KMS-11 (cell line): ENCODE data around the gene PIGBOS1.

Experiments used
- H2AFZ ChIP-seq: fragments of 200-600 bp; sonication (generic); 2 replicates; pipeline ENCODE4 v1.6.1; 2016; ENCODE audit warnings: antibody characterized with exemption, mixed run types, low read depth
- H3K27ac ChIP-seq: fragments of 200-600 bp; sonication (generic); 2 replicates; pipeline ENCODE4 v1.6.1; 2016; ENCODE audit warnings: mild to moderate bottlenecking, mixed run types
- H3K27me3 ChIP-seq: fragments of 200-600 bp; sonication (generic); 2 replicates; pipeline ENCODE4 v1.6.1; 2017; ENCODE audit warnings: mild to moderate bottlenecking, low read depth, mixed run types, moderate library complexity; ENCODE audit not compliant: insufficient read depth
- H3K36me3 ChIP-seq: fragments of 200-600 bp; sonication (generic); 2 replicates; pipeline ENCODE4 v1.6.1; 2017; ENCODE audit warnings: mild to moderate bottlenecking, mixed run types; ENCODE audit not compliant: insufficient read depth
- H3K4me1 ChIP-seq: fragments of 200-600 bp; sonication (generic); 2 replicates; pipeline ENCODE4 v1.6.1; 2016; ENCODE audit warnings: mild to moderate bottlenecking, low read depth, mixed run types; ENCODE audit not compliant: poor library complexity, severe bottlenecking
- H3K4me2 ChIP-seq: fragments of 200-600 bp; sonication (generic); 2 replicates; pipeline ENCODE4 v1.7.0; 2016; ENCODE audit warnings: mild to moderate bottlenecking, mixed run types
- H3K4me3 ChIP-seq: fragments of 200-600 bp; sonication (generic); IDR thresholded peaks from 2 replicates; pipeline ENCODE4 v1.6.1; 2017; ENCODE audit warnings: low read depth, low read length, mixed read lengths; ENCODE audit not compliant: insufficient read depth
- H3K79me2 ChIP-seq: fragments of 200-600 bp; sonication (generic); 2 replicates; pipeline ENCODE4 v1.6.1; 2016; ENCODE audit warnings: low read depth, mixed run types; ENCODE audit not compliant: insufficient read depth
- H3K9ac ChIP-seq: fragments of 200-600 bp; sonication (generic); 2 replicates; pipeline ENCODE4 v1.6.1; 2016; ENCODE audit warnings: mild to moderate bottlenecking, mixed run types
- H4K20me1 ChIP-seq: fragments of 200-600 bp; sonication (generic); 2 replicates; pipeline ENCODE4 v1.6.1; 2016; ENCODE audit warnings: mild to moderate bottlenecking, mixed run types; ENCODE audit not compliant: insufficient read depth
- TF ChIP-seq, protein P1 (sequence below): fragments of 200-600 bp; sonication (generic); conservative IDR thresholded peaks from 2 replicates; pipeline ENCODE4 v1.6.1; 2017; ENCODE audit warnings: low read depth, mild to moderate bottlenecking, antibody characterized with exemption, low read length, moderate library complexity, mixed read lengths

Gene PIGBOS1

DNA sequence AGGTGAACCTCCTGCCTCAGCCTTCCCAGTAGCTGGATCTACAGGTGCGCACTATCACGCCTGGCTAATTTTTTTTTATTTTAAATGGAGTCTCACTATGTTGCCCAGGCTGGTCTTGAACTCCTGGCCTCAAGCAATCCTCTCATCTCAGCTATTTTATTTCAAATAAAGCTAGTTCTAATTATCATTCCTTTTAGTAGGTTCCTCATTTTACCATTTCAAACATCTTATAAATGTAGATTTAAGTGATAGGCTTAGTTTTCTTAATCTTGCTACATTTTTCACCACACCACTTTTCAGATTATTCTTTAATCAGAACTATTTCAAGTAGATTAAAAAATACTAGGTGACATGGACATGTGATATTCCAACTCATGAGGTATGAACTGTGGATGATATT, 30.4 kb upstream of the PIGBOS1 start:
- Histone ChIP-seq H3K4me2 (no peak overlapping the region), H3K27ac (no peak overlapping the region), H3K4me1 (peaks cover 6% of the 10 kb centered on the region), H3K36me3 (no peaks in the 10 kb centered on the region), H4K20me1 (no peaks in the 10 kb centered on the region), H3K4me3 (no peak overlapping the region), H3K79me2 (no peaks in the 10 kb centered on the region), H3K27me3 (no peaks in the 10 kb centered on the region), H3K9ac (no peak overlapping the region), H2AFZ (no peak overlapping the region)
- TF ChIP-seq, protein P1, sequence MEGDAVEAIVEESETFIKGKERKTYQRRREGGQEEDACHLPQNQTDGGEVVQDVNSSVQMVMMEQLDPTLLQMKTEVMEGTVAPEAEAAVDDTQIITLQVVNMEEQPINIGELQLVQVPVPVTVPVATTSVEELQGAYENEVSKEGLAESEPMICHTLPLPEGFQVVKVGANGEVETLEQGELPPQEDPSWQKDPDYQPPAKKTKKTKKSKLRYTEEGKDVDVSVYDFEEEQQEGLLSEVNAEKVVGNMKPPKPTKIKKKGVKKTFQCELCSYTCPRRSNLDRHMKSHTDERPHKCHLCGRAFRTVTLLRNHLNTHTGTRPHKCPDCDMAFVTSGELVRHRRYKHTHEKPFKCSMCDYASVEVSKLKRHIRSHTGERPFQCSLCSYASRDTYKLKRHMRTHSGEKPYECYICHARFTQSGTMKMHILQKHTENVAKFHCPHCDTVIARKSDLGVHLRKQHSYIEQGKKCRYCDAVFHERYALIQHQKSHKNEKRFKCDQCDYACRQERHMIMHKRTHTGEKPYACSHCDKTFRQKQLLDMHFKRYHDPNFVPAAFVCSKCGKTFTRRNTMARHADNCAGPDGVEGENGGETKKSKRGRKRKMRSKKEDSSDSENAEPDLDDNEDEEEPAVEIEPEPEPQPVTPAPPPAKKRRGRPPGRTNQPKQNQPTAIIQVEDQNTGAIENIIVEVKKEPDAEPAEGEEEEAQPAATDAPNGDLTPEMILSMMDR = no peak

DNA sequence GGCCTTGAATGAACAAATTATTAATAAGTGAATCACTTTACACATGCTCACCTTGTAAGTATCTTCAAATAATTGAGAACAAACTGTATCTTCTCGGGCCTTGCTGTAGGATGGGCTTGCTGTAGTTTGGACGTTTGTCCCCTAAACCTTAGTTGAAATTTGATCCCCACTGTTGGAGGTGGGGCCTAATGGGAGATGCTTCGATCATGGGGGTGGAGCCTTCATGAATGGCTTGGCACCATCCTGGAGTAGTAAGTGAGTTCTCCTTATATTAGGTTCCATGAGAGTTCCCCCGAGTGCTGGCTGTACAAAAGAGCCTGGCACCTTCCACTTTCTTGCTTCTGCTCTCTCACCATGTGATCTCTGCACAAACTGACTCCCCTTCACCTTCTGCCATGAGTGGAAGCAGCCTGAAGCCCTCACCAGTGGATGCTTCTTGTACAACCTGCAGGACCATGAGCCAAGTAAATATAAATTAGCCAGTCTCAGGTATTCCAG, 29.4 kb upstream of the PIGBOS1 start:
- TF ChIP-seq, protein P1 = no peak
- Histone ChIP-seq H2AFZ (no peak overlapping the region), H3K27me3 (no peaks in the 10 kb centered on the region), H3K27ac (no peak overlapping the region), H3K36me3 (no peaks in the 10 kb centered on the region), H3K4me3 (no peak overlapping the region), H3K79me2 (no peaks in the 10 kb centered on the region), H3K9ac (no peak overlapping the region), H3K4me2 (no peak overlapping the region), H4K20me1 (no peaks in the 10 kb centered on the region), H3K4me1 (peaks cover 6% of the 10 kb centered on the region)

DNA sequence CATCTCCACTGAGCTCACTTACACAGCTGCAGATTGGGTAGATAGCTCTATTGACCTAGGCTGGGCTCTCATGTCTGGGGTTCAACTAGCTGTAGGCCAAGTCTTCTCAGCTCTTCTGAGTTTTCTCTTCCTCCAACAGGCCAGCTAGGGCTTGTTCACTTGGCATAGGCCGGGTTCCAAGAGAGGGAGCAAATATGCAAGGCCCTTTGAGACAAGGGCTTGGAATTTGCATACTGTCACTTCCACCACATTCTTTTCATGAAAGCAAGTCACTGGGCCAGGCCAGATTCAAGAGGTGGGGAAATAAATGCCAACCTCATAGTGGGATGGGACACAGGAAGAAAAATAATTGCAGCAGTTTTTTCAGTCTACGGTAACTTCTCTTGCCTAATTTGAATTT, 25.3 kb upstream of the PIGBOS1 start:
- H3K4me1 ChIP-seq = peaks cover 6% of the 10 kb centered on the region
- no peak overlapping the region for H3K9ac ChIP-seq
- no peaks in the 10 kb centered on the region for H3K27me3 ChIP-seq
- TF ChIP-seq, protein P1 = no peak
- no peaks in the 10 kb centered on the region for H4K20me1 ChIP-seq
- H3K79me2 ChIP-seq = no peaks in the 10 kb centered on the region
- H3K4me2 ChIP-seq = no peak overlapping the region
- H3K4me3 ChIP-seq = no peak overlapping the region
- H3K36me3 ChIP-seq = no peaks in the 10 kb centered on the region; the same call in 1 of the 2 replicates
- H2AFZ ChIP-seq = no peak overlapping the region
- H3K27ac ChIP-seq = no peak overlapping the region

DNA sequence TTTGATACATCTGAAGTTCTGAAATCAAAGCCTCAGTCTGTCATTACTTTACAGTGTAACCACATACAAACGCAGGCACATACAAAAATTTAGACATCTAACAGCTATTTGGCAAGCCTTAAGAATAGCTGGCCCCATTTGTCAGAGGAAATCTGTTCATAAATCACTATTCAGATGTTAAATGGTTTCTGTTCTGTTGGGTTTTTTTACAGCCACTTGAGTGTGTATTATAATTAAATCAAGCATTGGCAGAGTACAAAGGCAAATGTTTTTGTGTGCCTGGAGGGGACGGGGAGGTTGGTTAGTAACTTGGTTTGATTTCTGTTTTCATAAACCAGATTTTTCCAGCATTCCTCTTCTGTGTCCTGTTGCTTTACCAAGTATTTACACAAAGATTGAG, 24.2 kb upstream of the PIGBOS1 start:
- H3K36me3 ChIP-seq = no peaks in the 10 kb centered on the region; the same call in 1 of the 2 replicates
- TF ChIP-seq, protein P1 = no peak
- no peaks in the 10 kb centered on the region for H4K20me1 ChIP-seq
- peaks cover 6% of the 10 kb centered on the region for H3K4me1 ChIP-seq
- H3K79me2 ChIP-seq = no peaks in the 10 kb centered on the region
- no peak overlapping the region for H2AFZ ChIP-seq
- no peak overlapping the region for H3K4me2 ChIP-seq
- H3K27ac ChIP-seq = no peak overlapping the region
- H3K4me3 ChIP-seq = no peak overlapping the region
- no peaks in the 10 kb centered on the region for H3K27me3 ChIP-seq
- no peak overlapping the region for H3K9ac ChIP-seq
